ENCODE measurements around the gene PARP1. TPM values are rescaled to one million over a fixed set of nuclear protein-coding genes. Genes with fewer than 3 reads are reported as not detected.

Gene PARP1
- total RNA-seq, 5 donors from 2014 or later (not counting 1 experiment from before 2014, with no cell fraction given), result 79.1 to 133 (median 105) TPM

GRCh38 chr1:226355669-226356551, 52.0 kb downstream of the PARP1 start:
- Mint-ChIP-seq H3K36me3 (peaks cover 30% of the 10 kb centered on the region), H3K9me3 (no peaks in the 10 kb centered on the region), H3K27me3 (no peaks in the 10 kb centered on the region), H3K4me3 (no peak overlapping the region), H3K4me1 (peaks cover 0 to 2% (median 0%) of the 10 kb centered on the region in 3 donors), H3K27ac (no peak overlapping the region)
- Histone ChIP-seq H3K4me1 (ENCODE audit: control insufficient read depth in 1 of 2, extremely low read depth in 1 of 2, insufficient read depth in 2 of 2, low read length in 2 of 2) (no peaks in the 10 kb centered on the region), H3K4me3 (ENCODE audit: control insufficient read depth in 1 of 2, extremely low read depth in 1 of 2, low read length in 1 of 2) (no peak overlapping the region), H3K9me3 (no peaks in the 10 kb centered on the region), H3K36me3 (ENCODE audit: control insufficient read depth in 2 of 2, extremely low read depth in 1 of 2, insufficient read depth in 1 of 2, low read length in 1 of 2) (peaks cover 8 to 32% of the 10 kb centered on the region in 2 donors), H3K27ac (ENCODE audit: low read length) (no peak overlapping the region), H3K27me3 (replicated peaks in 1 of 2; ENCODE audit: control insufficient read depth in 2 of 2, extremely low read depth in 1 of 2, insufficient read depth in 2 of 2, low read length in 1 of 2) (no peaks in the 10 kb centered on the region)
- POLR2A ChIA-PET, result no interaction called here
- WGBS (ENCODE audit: insufficient coverage), result 95% methylated on average over 6 of the region's 6 CpGs
- DNase-seq (no peak), ATAC-seq (replicated peaks in 1 of 4) (no peak)
- CTCF ChIA-PET, result no interaction called here

DNA sequence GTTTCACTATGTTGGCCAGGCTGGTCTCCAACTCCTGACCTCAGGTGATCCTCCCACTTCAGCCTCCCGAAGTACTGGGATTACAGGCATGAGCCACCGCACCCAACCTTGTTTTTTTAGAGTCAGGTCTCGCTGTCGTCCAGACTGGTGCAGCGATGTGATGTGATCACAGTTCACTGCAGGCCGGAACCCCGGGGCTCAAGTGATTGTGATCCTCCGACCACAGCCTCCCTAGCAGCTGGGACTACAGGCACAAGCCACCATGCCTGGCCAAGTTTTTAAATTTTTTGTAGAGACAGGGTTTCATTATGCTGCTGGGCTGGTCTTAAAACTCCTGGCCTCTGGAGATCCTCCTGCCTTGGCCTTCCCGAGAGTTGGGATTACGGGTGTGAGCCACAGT, 52.9 kb downstream of the PARP1 start:
- Histone ChIP-seq H3K27ac (ENCODE audit: low read length) (no peak overlapping the region), H3K27me3 (replicated peaks in 1 of 2; ENCODE audit: control insufficient read depth in 2 of 2, extremely low read depth in 1 of 2, insufficient read depth in 2 of 2, low read length in 1 of 2) (no peaks in the 10 kb centered on the region), H3K4me1 (ENCODE audit: control insufficient read depth in 1 of 2, extremely low read depth in 1 of 2, insufficient read depth in 2 of 2, low read length in 2 of 2) (no peaks in the 10 kb centered on the region), H3K4me3 (ENCODE audit: control insufficient read depth in 1 of 2, extremely low read depth in 1 of 2, low read length in 1 of 2) (no peak overlapping the region), H3K9me3 (no peaks in the 10 kb centered on the region), H3K36me3 (ENCODE audit: control insufficient read depth in 2 of 2, extremely low read depth in 1 of 2, insufficient read depth in 1 of 2, low read length in 1 of 2) (peaks cover 6 to 24% of the 10 kb centered on the region in 2 donors)
- WGBS (ENCODE audit: insufficient coverage), result 99% methylated on average over 9 of the region's 10 CpGs
- Mint-ChIP-seq H3K4me3 (no peak overlapping the region), H3K9me3 (no peaks in the 10 kb centered on the region), H3K36me3 (peaks cover 22% of the 10 kb centered on the region), H3K27me3 (no peaks in the 10 kb centered on the region), H3K4me1 (peaks cover 0 to 2% (median 0%) of the 10 kb centered on the region in 3 donors), H3K27ac (no peak overlapping the region)
- CTCF ChIA-PET, result no interaction called here
- no peak for DNase-seq
- POLR2A ChIA-PET, result no interaction called here
- no peak for ATAC-seq (replicated peaks in 1 of 4)

- ChIA-PET CTCF (no interaction called here), POLR2A (interaction anchor here in 1 of 2 donors (0.5 kb wide), 1 partner anchor 8 kb away, joined by 3 read pairs; no protein-coding TSS in a partner anchor)
- H3K4me3 Mint-ChIP-seq, result no peak overlapping the region
- H3K36me3 Mint-ChIP-seq, result peaks cover 13% of the 10 kb centered on the region
- no peaks in the 10 kb centered on the region for H3K9me3 Mint-ChIP-seq
- no peaks in the 10 kb centered on the region for H3K27me3 Mint-ChIP-seq
- no peaks in the 10 kb centered on the region for H3K4me1 ChIP-seq (ENCODE audit: control insufficient read depth in 1 of 2, extremely low read depth in 1 of 2, insufficient read depth in 2 of 2, low read length in 2 of 2)
- no peaks in the 10 kb centered on the region for H3K9me3 ChIP-seq
- H3K4me1 Mint-ChIP-seq, result peaks cover 0 to 2% (median 0%) of the 10 kb centered on the region in 3 donors
- H3K4me3 ChIP-seq (ENCODE audit: control insufficient read depth in 1 of 2, extremely low read depth in 1 of 2, low read length in 1 of 2), result no peak overlapping the region
- ATAC-seq (replicated peaks in 1 of 4) (no peak), DNase-seq (no peak)
- no peaks in the 10 kb centered on the region for H3K27me3 ChIP-seq (replicated peaks in 1 of 2; ENCODE audit: control insufficient read depth in 2 of 2, extremely low read depth in 1 of 2, insufficient read depth in 2 of 2, low read length in 1 of 2)
- WGBS (ENCODE audit: insufficient coverage), result 81% methylated on average over 10 of the region's 15 CpGs
- H3K27ac ChIP-seq (ENCODE audit: low read length), result no peak overlapping the region
- peaks cover 4 to 13% of the 10 kb centered on the region in 2 donors for H3K36me3 ChIP-seq (ENCODE audit: control insufficient read depth in 2 of 2, extremely low read depth in 1 of 2, insufficient read depth in 1 of 2, low read length in 1 of 2)
- no peak overlapping the region for H3K27ac Mint-ChIP-seq
These were observed 54.0 kb downstream of the PARP1 start for GRCh38 chr1:226353698-226354525.

DNA sequence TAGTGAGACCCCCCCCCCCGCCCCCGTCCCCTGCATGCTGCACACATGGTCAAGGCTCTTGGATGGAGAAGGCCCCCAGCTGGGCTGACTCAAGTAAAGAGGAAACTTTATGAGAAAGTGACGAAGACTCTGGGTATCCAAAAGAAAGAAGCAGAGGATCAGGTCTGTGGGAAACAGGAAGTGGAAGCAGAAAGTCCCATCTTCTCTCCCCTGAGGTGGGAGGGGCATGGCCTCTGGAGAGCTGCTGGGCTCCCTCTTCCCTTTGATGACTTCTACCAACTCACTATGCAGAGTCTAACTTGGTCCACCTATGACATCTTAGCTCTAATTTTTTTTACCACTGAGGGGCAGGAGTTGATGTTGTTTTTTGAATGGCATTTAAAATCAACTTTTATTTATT, 56.2 kb downstream of the PARP1 start:
- H3K36me3 ChIP-seq (ENCODE audit: control insufficient read depth in 2 of 2, extremely low read depth in 1 of 2, insufficient read depth in 1 of 2, low read length in 1 of 2), result no peaks in the 10 kb centered on the region
- ATAC-seq (replicated peaks in 1 of 4) (no peak), DNase-seq (no peak)
- H3K4me1 ChIP-seq (ENCODE audit: control insufficient read depth in 1 of 2, extremely low read depth in 1 of 2, insufficient read depth in 2 of 2, low read length in 2 of 2), result no peaks in the 10 kb centered on the region
- ChIA-PET POLR2A (no interaction called here), CTCF (interaction anchor here in 1 of 2 donors (0.6 kb wide), 1 partner anchor 14 kb away, joined by 4 read pairs; no protein-coding TSS in a partner anchor)
- no peak overlapping the region for H3K27ac ChIP-seq (ENCODE audit: low read length)
- H3K9me3 Mint-ChIP-seq, result no peaks in the 10 kb centered on the region
- no peaks in the 10 kb centered on the region for H3K27me3 ChIP-seq (replicated peaks in 1 of 2; ENCODE audit: control insufficient read depth in 2 of 2, extremely low read depth in 1 of 2, insufficient read depth in 2 of 2, low read length in 1 of 2)
- no peak overlapping the region for H3K27ac Mint-ChIP-seq
- H3K4me1 Mint-ChIP-seq, result peaks cover 0 to 2% (median 0%) of the 10 kb centered on the region in 3 donors
- no CpG with 5 or more reads among the region's 3 CpGs for WGBS (ENCODE audit: insufficient coverage)
- no peak overlapping the region for H3K4me3 ChIP-seq (ENCODE audit: control insufficient read depth in 1 of 2, extremely low read depth in 1 of 2, low read length in 1 of 2)
- no peaks in the 10 kb centered on the region for H3K9me3 ChIP-seq
- no peak overlapping the region for H3K4me3 Mint-ChIP-seq
- no peaks in the 10 kb centered on the region for H3K27me3 Mint-ChIP-seq
- H3K36me3 Mint-ChIP-seq, result peaks cover 5% of the 10 kb centered on the region

GRCh38 chr1:226350519-226350865, 57.4 kb downstream of the PARP1 start:
- CTCF ChIA-PET, result no interaction called here
- Mint-ChIP-seq H3K4me1 (no peaks in the 10 kb centered on the region), H3K4me3 (no peak overlapping the region), H3K27ac (no peak overlapping the region), H3K27me3 (no peaks in the 10 kb centered on the region), H3K36me3 (peaks cover 2% of the 10 kb centered on the region), H3K9me3 (no peaks in the 10 kb centered on the region)
- no peak overlapping the region for H3K4me3 ChIP-seq (ENCODE audit: control insufficient read depth in 1 of 2, extremely low read depth in 1 of 2, low read length in 1 of 2)
- ATAC-seq (replicated peaks in 1 of 4) (no peak), DNase-seq (no peak)
- H3K36me3 ChIP-seq (ENCODE audit: control insufficient read depth in 2 of 2, extremely low read depth in 1 of 2, insufficient read depth in 1 of 2, low read length in 1 of 2), result no peaks in the 10 kb centered on the region
- no peak overlapping the region for H3K27ac ChIP-seq (ENCODE audit: low read length)
- no peaks in the 10 kb centered on the region for H3K9me3 ChIP-seq
- no peaks in the 10 kb centered on the region for H3K4me1 ChIP-seq (ENCODE audit: control insufficient read depth in 1 of 2, extremely low read depth in 1 of 2, insufficient read depth in 2 of 2, low read length in 2 of 2)
- POLR2A ChIA-PET, result no interaction called here
- H3K27me3 ChIP-seq (replicated peaks in 1 of 2; ENCODE audit: control insufficient read depth in 2 of 2, extremely low read depth in 1 of 2, insufficient read depth in 2 of 2, low read length in 1 of 2), result no peaks in the 10 kb centered on the region
- WGBS (ENCODE audit: insufficient coverage), result 68% methylated on average over 8 of the region's 9 CpGs

GRCh38 chr1:226349801-226350518, 57.9 kb downstream of the PARP1 start:
- H3K4me1 Mint-ChIP-seq, result no peaks in the 10 kb centered on the region
- H3K36me3 Mint-ChIP-seq, result no peaks in the 10 kb centered on the region
- 50% methylated on average over 10 of the region's 18 CpGs for WGBS (ENCODE audit: insufficient coverage)
- H3K27me3 ChIP-seq (replicated peaks in 1 of 2; ENCODE audit: control insufficient read depth in 2 of 2, extremely low read depth in 1 of 2, insufficient read depth in 2 of 2, low read length in 1 of 2), result no peaks in the 10 kb centered on the region
- H3K27ac Mint-ChIP-seq, result no peak overlapping the region
- no peak overlapping the region for H3K4me3 ChIP-seq (ENCODE audit: control insufficient read depth in 1 of 2, extremely low read depth in 1 of 2, low read length in 1 of 2)
- H3K27ac ChIP-seq (ENCODE audit: low read length), result no peak overlapping the region
- no peaks in the 10 kb centered on the region for H3K9me3 Mint-ChIP-seq
- CTCF ChIA-PET, result no interaction called here
- H3K9me3 ChIP-seq, result no peaks in the 10 kb centered on the region
- H3K27me3 Mint-ChIP-seq, result no peaks in the 10 kb centered on the region
- H3K4me1 ChIP-seq (ENCODE audit: control insufficient read depth in 1 of 2, extremely low read depth in 1 of 2, insufficient read depth in 2 of 2, low read length in 2 of 2), result no peaks in the 10 kb centered on the region
- POLR2A ChIA-PET, result no interaction called here
- DNase-seq, result no peak
- H3K4me3 Mint-ChIP-seq, result no peak overlapping the region
- no peak for ATAC-seq (replicated peaks in 1 of 4)
- H3K36me3 ChIP-seq (ENCODE audit: control insufficient read depth in 2 of 2, extremely low read depth in 1 of 2, insufficient read depth in 1 of 2, low read length in 1 of 2), result no peaks in the 10 kb centered on the region

All from T-cell (primary cell).